Right forelimb (tissue), 1 donor: ENCODE results near the gene TLE2.
A peak's percentile ranks its signal among the peaks of the same experiment; 100 is the strongest.

Experiments used
- DNase-seq: peaks from one replicate; pipeline ENCODE4 v3.0.0-alpha.2; 2018

TLE2 gene

DNA sequence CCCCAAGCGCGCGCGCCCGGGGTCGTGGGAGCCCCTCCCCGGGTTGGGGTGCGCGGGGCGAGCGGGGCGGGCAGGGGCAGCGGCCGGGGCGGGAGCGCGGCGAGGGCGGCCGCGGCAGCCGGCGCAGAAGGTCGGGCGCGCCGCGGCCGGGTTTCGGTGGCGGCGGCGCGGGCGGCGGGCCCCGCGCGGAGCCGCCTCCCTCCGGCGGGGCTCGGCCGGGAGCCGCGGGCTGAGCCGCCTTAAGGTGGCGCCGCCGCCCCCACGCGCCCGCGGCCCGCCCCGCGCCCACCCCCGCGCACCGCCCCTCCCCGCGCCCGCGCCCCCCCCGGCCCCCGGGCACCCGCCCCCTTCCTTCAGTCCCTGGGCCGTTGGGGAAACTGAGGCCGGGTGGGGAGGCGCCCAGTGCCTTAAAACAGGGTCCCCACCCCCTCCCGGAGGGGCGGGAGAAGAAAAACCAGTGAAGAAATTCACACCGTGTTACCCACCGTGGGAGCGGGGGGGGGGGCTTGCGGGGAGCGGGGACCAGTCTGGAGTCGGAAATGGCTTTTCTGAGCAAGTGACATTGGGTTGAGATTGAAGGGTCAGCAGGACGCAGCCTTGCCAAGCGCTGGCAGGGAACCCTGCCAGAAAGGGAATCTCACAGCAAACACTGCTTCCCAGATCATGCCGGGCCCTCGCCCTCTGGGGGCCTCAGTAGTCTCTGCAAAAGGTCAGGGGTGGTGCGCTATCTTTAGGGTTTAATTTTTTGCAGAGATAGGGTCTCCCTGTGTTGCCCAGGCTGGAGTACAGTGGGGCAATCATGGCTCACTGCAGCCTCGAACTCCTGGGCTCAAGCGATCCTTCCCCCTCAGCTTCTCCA is at the start of gene TLE2:
TLE2 (minus strand) TSS at position 216 of the 859 bp plus-strand sequence. CDS start 376 bp downstream, outside the sequence.
- no peak for DNase-seq

GRCh38 chr19:3075605-3076431 is 46.7 kb upstream of the TLE2 start:
- DNase-seq = peak; percentile 79

DNA sequence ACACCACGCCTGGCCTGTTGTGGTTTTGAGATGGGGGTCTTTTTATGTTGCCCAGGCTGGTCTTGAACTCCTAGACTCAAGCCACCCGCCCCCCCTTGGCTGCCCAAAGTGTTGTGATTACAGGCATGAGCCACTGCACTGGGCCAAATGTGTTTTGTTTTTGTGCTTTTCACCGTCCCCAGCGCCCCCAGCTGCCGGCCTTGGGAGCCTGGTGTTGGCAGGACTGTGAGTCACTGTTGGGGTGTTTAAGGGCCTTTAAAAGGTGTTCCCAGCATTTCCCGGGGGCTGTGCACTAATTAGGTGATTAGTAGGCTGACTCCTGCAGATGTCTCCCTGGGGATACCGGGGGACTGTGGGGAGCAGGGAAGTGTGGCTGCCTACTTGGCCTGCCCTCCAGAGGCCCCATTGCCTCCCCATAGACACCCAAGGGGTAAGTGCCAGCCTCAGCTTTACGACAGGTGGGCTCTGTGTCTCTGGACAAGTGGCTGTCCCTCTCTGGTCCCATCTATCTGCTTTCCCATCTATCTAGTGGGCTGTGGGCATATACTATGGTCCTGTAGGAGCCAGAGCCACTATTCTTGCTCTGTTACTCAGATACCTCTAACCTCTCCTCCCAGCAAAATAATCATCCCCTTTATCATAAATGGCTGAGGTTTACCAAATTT is 45.0 kb upstream of the TLE2 start:
- no peak for DNase-seq

DNA sequence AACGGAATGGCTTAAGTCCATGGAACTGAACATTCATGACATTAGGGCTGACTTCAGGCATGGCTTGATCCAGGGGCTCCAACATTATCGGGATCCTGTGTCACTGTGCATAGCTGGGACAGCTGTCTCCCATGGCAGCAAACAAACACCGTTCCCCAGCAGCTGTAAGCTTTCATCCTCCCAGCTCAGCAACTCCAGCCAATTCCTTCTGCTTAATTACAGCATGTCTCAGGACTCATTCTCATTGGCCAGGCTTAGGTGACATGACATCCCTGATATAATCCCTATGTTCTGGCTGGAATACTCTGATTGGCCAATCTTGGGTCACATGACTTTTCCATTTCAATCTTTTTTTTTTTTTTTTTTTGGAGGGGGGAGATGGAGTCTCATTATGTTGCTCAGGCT is 44.1 kb upstream of the TLE2 start:
- no peak for DNase-seq

DNA sequence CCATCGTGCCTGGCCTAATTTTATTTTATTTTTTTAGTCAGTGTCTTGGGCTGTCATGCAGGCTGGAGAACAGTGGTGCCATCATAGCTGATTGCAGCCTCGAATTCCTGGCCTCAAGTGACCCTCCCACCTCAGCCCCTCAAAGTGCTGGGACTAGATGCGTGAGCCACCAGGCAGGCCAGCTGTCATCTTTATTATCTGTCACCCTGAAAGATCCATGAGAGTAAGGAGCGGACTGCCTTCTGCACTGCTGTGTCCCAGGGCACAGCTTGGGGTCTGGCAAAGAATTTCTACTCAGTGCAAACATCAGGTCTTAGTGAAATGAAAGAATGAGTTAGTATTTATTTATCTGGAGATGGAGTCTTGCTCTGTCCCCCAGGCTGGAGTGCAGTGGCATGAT is 42.7 kb upstream of the TLE2 start:
- DNase-seq = no peak

- DNase-seq = peak; percentile 69
Measured at GRCh38 chr19:3068071-3068470, 39.0 kb upstream of the TLE2 start.

DNA sequence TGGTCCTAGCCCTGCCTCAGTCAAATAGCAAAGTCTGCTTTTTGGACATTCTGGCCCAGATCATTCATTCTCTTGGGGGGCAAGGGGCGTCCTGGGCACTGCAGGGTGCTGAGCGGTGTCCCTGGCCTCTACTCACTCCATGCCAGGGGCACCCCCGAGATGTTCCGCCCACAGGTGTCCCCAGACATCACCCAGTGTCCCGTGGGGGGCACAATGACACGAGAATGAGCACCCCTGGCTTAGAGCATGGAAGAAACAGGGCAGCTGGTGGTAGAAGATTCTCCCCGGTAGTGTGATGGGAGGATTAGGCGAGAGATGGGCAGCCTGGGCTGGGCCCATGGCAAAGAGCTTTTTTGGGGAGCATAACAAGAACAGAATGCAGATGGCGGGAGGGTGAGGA is 38.5 kb upstream of the TLE2 start:
- no peak for DNase-seq

- no peak for DNase-seq
Measured at GRCh38 chr19:3066482-3067049, 37.5 kb upstream of the TLE2 start.

- DNase-seq = no peak
Measured at GRCh38 chr19:3065675-3066357, 36.7 kb upstream of the TLE2 start.

- no peak for DNase-seq
Measured at GRCh38 chr19:3064011-3064330, 34.9 kb upstream of the TLE2 start.

DNA sequence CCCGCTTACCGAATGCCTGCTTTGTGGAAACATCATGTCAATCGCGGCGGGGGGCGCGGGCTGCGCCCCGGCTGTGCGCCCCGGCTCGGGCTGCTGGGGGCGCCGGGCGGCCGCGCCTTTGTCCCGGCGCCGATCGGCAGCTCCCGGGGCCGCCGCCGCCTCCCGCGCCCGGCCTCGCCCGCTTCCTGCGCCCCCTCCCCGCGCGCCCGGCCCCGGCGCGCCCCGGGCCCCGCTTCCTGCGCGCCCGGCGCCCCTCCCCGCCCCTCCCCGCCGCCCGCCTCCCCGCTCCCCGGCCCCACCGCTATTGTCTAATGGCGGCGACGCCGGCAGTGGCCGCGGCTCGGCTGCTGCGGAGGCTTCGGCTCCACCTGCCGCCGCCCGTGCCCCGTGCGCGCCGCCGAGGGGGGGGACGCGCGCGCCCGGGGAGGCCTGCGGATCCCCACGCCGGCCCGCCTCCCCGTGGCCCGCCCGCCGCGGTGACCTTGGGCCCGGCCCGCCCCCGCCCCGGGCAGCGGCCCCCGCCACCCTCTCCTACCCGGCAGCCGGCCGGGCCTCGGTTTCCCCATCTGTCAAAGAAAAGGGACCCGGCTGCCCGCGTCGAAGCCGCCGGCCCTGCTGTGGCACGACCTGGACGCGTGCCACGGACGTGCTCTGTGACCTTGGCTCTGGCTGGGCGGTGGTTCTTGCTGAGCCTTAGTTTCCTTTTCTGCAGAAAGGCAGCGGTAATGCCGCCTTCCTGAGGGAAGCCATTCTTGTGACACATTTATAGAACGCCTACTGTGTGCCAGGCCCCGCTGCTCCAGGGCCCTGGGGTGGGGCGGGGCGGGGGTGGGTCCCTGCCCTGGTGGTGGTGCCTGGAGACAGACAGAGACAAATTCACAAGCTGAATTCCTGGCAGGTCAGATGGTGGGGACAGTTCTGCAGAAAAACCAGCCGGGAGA is 33.4 kb upstream of the TLE2 start, which contains the start of gene TLE5:
TLE5 (minus strand) TSS at position 331 of the 941 bp plus-strand sequence; CDS start at position 36, 295 bp downstream.
- DNase-seq = peak; percentile 72

DNA sequence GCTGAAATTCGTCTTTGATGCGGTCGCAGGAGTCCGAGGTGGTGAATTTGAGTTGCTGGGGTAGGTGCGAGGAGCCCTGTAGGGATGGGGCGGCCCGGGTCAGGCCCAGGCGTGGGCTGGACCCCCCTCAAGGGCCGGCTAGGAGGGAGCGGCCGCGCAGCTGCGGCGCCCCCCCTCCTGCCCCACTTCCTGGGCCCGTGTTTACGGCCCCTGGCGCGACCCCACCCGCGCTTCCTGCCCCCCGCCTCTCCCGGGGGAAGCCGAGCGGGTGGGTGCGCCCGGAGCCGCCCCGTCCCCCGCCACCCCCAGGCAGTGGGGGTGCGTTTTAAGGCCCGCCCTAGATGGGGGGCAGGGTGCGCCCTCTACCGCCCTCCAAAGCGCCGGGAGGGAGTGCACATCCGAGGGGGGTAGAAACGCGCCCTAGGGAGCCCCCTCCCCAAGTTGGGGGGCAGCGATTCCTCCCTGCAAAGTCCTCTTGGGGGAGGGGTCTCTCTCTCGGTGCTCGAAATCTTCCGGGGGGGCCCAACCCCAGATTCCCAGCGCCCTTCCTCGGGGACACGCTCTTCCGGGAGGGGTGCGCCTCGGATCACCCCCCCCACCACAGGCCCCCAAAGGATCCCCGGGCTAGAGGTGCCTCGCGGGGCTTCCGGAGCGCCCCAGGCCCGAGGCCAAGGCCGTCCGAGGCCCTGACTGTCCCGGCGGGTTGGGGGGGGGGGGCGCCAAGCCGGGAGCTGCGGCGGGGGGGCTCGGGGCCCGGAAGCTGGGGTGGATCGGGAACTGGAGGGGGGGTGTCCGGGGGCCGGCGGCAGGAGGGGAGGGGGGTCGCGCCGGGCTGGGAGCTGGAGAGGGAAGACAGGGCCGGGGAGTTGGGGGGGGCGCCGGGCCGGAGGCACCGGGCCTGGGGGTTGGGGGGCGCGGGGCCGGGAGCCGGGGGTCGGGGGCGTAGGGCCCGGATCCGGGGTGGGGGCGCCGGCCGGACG is 32.4 kb upstream of the TLE2 start:
- no peak for DNase-seq

DNA sequence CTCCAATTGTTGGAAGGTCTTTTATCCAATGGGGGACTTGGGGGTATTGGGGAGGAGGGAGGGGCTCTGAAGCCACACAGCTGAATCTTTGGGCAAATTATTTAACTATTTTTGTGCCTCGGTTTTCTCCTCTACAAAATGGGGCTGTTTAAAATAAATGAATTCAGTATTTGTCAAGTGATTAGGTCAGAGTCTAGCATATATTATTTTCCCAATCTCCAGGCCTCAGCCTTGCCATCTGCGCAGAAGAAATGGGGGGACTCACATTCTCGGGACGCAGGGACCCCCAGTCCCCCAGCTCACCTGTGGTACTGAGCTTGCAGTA is 31.7 kb upstream of the TLE2 start:
- DNase-seq = no peak

DNA sequence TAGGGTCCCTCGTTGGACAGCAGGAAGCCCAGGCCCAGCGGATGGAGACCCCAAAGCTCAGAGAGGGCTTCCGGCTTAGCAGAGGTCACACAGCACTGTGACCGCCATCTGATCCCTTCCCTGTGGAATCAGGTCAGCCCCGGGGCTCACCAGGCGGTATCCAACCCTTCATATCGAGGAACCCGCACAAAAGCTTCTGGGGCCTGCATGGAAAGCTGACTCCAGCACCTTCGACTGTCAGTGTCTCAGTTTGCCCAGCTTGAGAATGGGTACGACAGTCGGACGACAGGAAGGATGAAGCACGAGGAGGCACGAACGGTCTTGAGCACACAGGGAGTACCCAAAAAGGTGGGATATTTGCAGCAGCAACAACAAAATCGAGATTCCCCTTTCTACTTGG is 30.6 kb upstream of the TLE2 start:
- DNase-seq = no peak

DNA sequence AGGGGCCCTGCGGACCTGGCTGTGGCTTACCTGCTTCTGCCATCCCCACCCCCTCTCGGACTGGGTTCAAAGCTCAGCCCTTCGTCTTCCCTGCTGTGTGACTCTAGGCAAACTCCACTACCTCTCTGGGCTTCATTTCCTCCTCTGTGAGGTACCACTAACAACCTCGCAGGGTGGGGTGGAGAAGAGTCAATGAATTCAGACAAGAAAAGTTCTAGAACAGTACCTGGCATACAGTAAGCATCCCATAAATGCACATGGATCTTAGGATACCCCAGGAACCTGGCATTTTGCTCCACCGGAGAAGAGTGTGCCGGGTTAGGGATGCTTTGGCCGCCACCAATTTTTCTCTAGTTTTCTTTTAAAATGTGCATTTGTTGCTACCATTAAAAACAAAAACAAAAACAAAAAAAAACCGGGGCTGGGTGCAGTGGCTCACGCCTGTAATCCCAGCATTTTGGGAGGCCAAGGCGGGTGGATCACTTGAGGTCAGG is 29.8 kb upstream of the TLE2 start:
- no peak for DNase-seq

DNA sequence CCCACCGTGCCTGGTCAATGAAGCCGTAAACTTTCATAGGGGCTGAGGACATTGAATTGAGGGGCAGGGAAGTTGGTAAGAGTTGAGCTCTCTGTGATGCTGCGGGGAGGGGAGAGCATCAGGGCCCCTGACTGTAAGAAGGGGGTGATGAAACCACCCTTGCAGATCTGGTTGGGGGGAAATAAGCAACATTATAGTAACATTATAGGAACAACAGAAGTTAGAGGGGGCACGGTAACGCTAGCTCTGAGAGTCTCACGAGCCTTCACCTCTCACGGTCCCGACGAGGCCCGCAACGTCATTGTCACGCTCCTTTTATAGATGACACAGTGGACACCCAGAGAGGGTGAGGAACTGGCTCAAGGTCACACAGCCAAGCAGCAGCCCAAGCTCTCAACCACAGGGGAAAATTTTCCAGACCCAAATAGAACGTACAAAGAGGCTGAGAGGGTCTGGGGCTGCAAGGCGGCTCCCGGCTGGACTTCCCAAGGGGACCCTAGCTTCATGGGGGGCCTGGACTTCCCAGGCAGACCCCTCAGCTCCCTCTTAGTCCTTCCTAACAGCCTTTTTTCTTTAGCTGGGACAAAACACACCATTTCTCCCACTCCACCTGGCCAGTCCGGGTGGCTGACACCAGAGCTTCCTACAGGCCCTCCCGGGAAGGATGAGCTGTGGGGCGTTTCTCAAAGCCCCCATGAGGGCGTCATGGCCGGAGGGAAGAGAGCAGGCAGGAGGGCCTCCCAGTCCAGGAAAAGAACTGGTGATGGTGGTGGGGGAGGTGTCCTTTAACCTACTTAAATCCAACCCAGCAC is 29.1 kb upstream of the TLE2 start:
- no peak for DNase-seq

- peak; percentile 92 for DNase-seq
Measured at GRCh38 chr19:3057275-3057714, 28.2 kb upstream of the TLE2 start.

- no peak for DNase-seq
Measured at GRCh38 chr19:3056417-3057088, 27.5 kb upstream of the TLE2 start.
